GM23338 (cell line): ENCODE measurements around the gene KIAA1217. TPM values are rescaled to one million over a fixed set of nuclear protein-coding genes. Genes with fewer than 3 reads are reported as not detected.

Experiments used
- ATAC-seq: fragments of 200-7000 bp; cut with Tn5 transposase; 3 replicates; pipeline ENCODE4 v1.9.1; 2020
- DNase-seq: peaks from one replicate; pipeline ENCODE4 v3.0.0-alpha.2; 2015; ENCODE audit warnings: low spot score
- H2AFZ ChIP-seq: fragments of 200-600 bp; sonication (generic); 2 replicates; pipeline ENCODE4 v1.8.0; 2016; ENCODE audit warnings: antibody characterized with exemption, mild to moderate bottlenecking, moderate library complexity
- H3F3A ChIP-seq: fragments of 200-600 bp; sonication (generic); replicated peaks from 2 replicates; pipeline ENCODE4 v1.8.0; 2017; ENCODE audit warnings: antibody characterized with exemption, mixed run types, low read depth
- H3K27ac ChIP-seq: fragments of 200-600 bp; sonication (generic); 2 replicates; pipeline ENCODE4 v1.6.1; 2016; ENCODE audit warnings: low read depth
- H3K27me3 ChIP-seq: fragments of 200-600 bp; sonication (generic); 2 replicates; pipeline ENCODE4 v1.8.0; 2016; ENCODE audit warnings: mild to moderate bottlenecking, mixed run types, moderate library complexity; ENCODE audit not compliant: insufficient read depth
- H3K36me3 ChIP-seq: fragments of 200-600 bp; sonication (generic); 2 replicates; pipeline ENCODE4 v1.8.0; 2016; ENCODE audit warnings: mild to moderate bottlenecking; ENCODE audit not compliant: insufficient read depth
- H3K4me1 ChIP-seq: fragments of 200-600 bp; sonication (generic); 2 replicates; pipeline ENCODE4 v1.8.0; 2016; ENCODE audit warnings: mild to moderate bottlenecking, moderate library complexity; ENCODE audit not compliant: insufficient read depth
- H3K4me2 ChIP-seq: fragments of 200-600 bp; sonication (generic); 2 replicates; pipeline ENCODE4 v1.7.1; 2017; ENCODE audit warnings: mixed run types
- H3K4me3 ChIP-seq: fragments of 200-600 bp; sonication (generic); 2 replicates; pipeline ENCODE4 v1.6.1; 2016; ENCODE audit warnings: mixed run types
- H3K79me2 ChIP-seq: fragments of 200-600 bp; sonication (generic); replicated peaks from 2 replicates; pipeline ENCODE4 v1.8.0; 2017; ENCODE audit warnings: mild to moderate bottlenecking; ENCODE audit not compliant: insufficient read depth
- H3K9me2 ChIP-seq: fragments of 200-600 bp; sonication (generic); 2 replicates; pipeline ENCODE4 v1.8.0; 2017; ENCODE audit not compliant: insufficient read depth
- H4K20me1 ChIP-seq: fragments of 200-600 bp; sonication (generic); replicated peaks from 2 replicates; pipeline ENCODE4 v1.8.0; 2017; ENCODE audit warnings: mild to moderate bottlenecking; ENCODE audit not compliant: insufficient read depth
- H3K27ac Mint-ChIP-seq: 2 replicates; pipeline ENCODE4 v1.8.0; 2020; ENCODE audit warnings: inconsistent platforms, mild to moderate bottlenecking, moderate library complexity, mixed read lengths
- H3K27me3 Mint-ChIP-seq: 3 replicates; pipeline ENCODE4 v1.8.0; 2022; ENCODE audit warnings: low read depth, mild to moderate bottlenecking, moderate library complexity, mixed read lengths, inconsistent platforms; ENCODE audit not compliant: insufficient read depth, poor library complexity
- H3K36me3 Mint-ChIP-seq: 3 replicates; pipeline ENCODE4 v1.8.0; 2021; ENCODE audit warnings: low read depth, mild to moderate bottlenecking, inconsistent platforms, moderate library complexity, mixed read lengths
- H3K4me1 Mint-ChIP-seq: 3 replicates; pipeline ENCODE4 v1.8.0; 2020; ENCODE audit warnings: mild to moderate bottlenecking, inconsistent platforms, mixed read lengths
- H3K4me3 Mint-ChIP-seq: 3 replicates; pipeline ENCODE4 v1.8.0; 2021; ENCODE audit warnings: moderate library complexity, mild to moderate bottlenecking, inconsistent platforms, mixed read lengths
- H3K9me3 Mint-ChIP-seq: 3 replicates; pipeline ENCODE4 v1.8.0; 2020; ENCODE audit warnings: moderate library complexity, mild to moderate bottlenecking, inconsistent platforms, mixed read lengths
- CREB1 ChIP-seq: fragments of 250-450 bp; sonication (Bioruptor Pico); IDR thresholded peaks from 2 replicates; pipeline ENCODE4 v1.5.0; 2020; ENCODE audit warnings: low read depth, mild to moderate bottlenecking, moderate library complexity
- EZH2 ChIP-seq: fragments of 200-600 bp; sonication (generic); IDR thresholded peaks from one replicate; pipeline ENCODE4 v1.8.0; 2017; ENCODE audit warnings: antibody characterized with exemption, mild to moderate bottlenecking, low read depth; ENCODE audit not compliant: unreplicated experiment
- POLR2AphosphoS5 ChIP-seq: IDR thresholded peaks from 2 replicates; pipeline ENCODE4 v1.6.1; 2016; ENCODE audit warnings: antibody characterized with exemption, low read depth
- REST ChIP-seq: IDR thresholded peaks from one replicate; pipeline ENCODE4 v1.6.1; 2018; ENCODE audit warnings: antibody characterized with exemption; ENCODE audit not compliant: unreplicated experiment
- ZNF114 ChIP-seq: fragments of 250-450 bp; sonication (Bioruptor Pico); IDR thresholded peaks from 2 replicates; pipeline ENCODE4 v1.5.0; 2020; ENCODE audit warnings: mild to moderate bottlenecking, moderate library complexity
- ZNF331 ChIP-seq: fragments of 250-450 bp; sonication (Bioruptor Pico); IDR thresholded peaks from 2 replicates; pipeline ENCODE4 v1.5.0; 2020; ENCODE audit warnings: low read depth, mild to moderate bottlenecking, moderate library complexity
- ZNF462 ChIP-seq: fragments of 250-450 bp; sonication (Bioruptor Pico); IDR thresholded peaks from 2 replicates; pipeline ENCODE4 v1.5.0; 2020; ENCODE audit warnings: mild to moderate bottlenecking, moderate library complexity
- polyA plus RNA-seq: library from polyadenylated mRNA; unstranded; fragments of >200 nt; fragmentation: Nextera tagmentation; extraction: Ambion mirVana; gene quantifications from 2 replicates; pipeline ENCODE4 v1.2.1, GENCODE V29; 2016
- total RNA-seq: library from RNA; depleted of rRNA; stranded (reverse); fragments of >200 nt; shearing (Covaris generic); gene quantifications from 2 replicates; pipeline ENCODE4 v1.2.3, GENCODE V29; 2014

The KIAA1217 gene
- total and polyA plus RNA-seq, 2 experiments from 2014 or later: 6.4 to 9.1 TPM

GRCh38 chr10:24494236-24494635, 285.3 kb downstream of the KIAA1217 start:
- no peaks in the 10 kb centered on the region for H3F3A ChIP-seq
- TF ChIP-seq REST: no peak
- TF ChIP-seq ZNF114: no peak
- no peak for TF ChIP-seq ZNF331 (CRISPR knock-in tag)
- H3K36me3 ChIP-seq: no peaks in the 10 kb centered on the region
- no peaks in the 10 kb centered on the region for H3K27me3 ChIP-seq
- H2AFZ ChIP-seq: no peak overlapping the region
- no peak for ATAC-seq
- Mint-ChIP-seq H3K4me1 (peaks cover 18% of the 10 kb centered on the region), H3K27me3 (no peaks in the 10 kb centered on the region), H3K4me3 (no peak overlapping the region), H3K36me3 (no peaks in the 10 kb centered on the region; the same call in 2 of the 3 replicates), H3K9me3 (no peaks in the 10 kb centered on the region), H3K27ac (0 out of 2 replicates have a peak overlapping the region, but pooled peaks have one; percentile 17)
- no peak overlapping the region for H3K27ac ChIP-seq
- H3K9me2 ChIP-seq: no peaks in the 10 kb centered on the region
- no peak overlapping the region for H3K4me3 ChIP-seq
- no peak overlapping the region for H3K4me2 ChIP-seq
- DNase-seq: no peak
- H4K20me1 ChIP-seq: no peaks in the 10 kb centered on the region
- H3K79me2 ChIP-seq: no peaks in the 10 kb centered on the region
- peaks cover 6% of the 10 kb centered on the region for H3K4me1 ChIP-seq

GRCh38 chr10:24494777-24495176, 285.8 kb downstream of the KIAA1217 start:
- H3K9me2 ChIP-seq: no peaks in the 10 kb centered on the region
- H2AFZ ChIP-seq: no peak overlapping the region
- Mint-ChIP-seq H3K36me3 (no peaks in the 10 kb centered on the region; the same call in 2 of the 3 replicates), H3K9me3 (no peaks in the 10 kb centered on the region), H3K27ac (no peak overlapping the region; the same call in 1 of the 2 replicates), H3K4me1 (peaks cover 18% of the 10 kb centered on the region), H3K4me3 (no peak overlapping the region), H3K27me3 (no peaks in the 10 kb centered on the region)
- peak overlapping the region; percentile 35; the same call in 1 of the 2 replicates for H3K27ac ChIP-seq
- peaks cover 6% of the 10 kb centered on the region for H3K4me1 ChIP-seq
- no peaks in the 10 kb centered on the region for H3K36me3 ChIP-seq
- ATAC-seq: peak; percentile 85
- no peak overlapping the region for H3K4me3 ChIP-seq
- H3K27me3 ChIP-seq: no peaks in the 10 kb centered on the region
- H4K20me1 ChIP-seq: no peaks in the 10 kb centered on the region
- no peak overlapping the region for H3K4me2 ChIP-seq
- H3K79me2 ChIP-seq: no peaks in the 10 kb centered on the region
- DNase-seq: peak; percentile 63
- no peaks in the 10 kb centered on the region for H3F3A ChIP-seq
- TF ChIP-seq ZNF331 (CRISPR knock-in tag): no peak
- TF ChIP-seq ZNF114: no peak
- no peak for TF ChIP-seq CREB1 (CRISPR knock-in tag)
- TF ChIP-seq POLR2AphosphoS5: no peak
- no peak for TF ChIP-seq REST
- no peak for TF ChIP-seq ZNF462 (CRISPR knock-in tag)
- no peak for TF ChIP-seq EZH2
